ENCODE results near the gene ZDHHC22. TPM values are rescaled to one million over a fixed set of nuclear protein-coding genes. Genes with fewer than 3 reads are reported as not detected.

Gene ZDHHC22
- total RNA-seq, 1 experiment from 2014 or later = 11.3 TPM

DNA sequence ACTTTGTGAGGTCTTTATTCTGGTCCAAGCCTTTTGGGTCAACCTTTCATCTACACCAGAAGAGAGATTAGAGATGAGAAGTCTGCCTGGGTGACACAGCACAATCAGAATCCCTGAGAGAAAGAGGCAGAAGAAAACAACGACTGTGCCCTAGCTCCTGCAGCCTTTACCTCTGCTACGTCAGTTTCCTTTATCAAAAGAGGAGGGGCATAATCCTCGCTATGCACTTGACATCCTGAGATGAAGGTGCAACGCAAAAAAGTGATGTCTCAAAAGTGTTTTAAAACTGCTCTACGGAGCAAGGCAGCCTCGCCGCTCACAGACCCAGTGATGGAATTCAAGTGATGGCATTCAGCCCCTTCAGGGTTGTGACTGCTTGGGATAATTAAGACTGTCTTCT lies 21.7 kb downstream of the ZDHHC22 start:
- Histone ChIP-seq H2BK20ac (ENCODE audit: low read depth, low read length, poor library complexity, severe bottlenecking) (no peak overlapping the region), H3K23ac (ENCODE audit: insufficient read length, low read depth, low read length) (no peak overlapping the region), H3K9ac (ENCODE audit: extremely low read depth, insufficient read length, low read length) (no peak overlapping the region), H2BK15ac (ENCODE audit: low read depth, low read length) (no peak overlapping the region), H3K79me1 (ENCODE audit: insufficient read depth, low read depth, low read length, poor library complexity, severe bottlenecking) (no peaks in the 10 kb centered on the region), H3K18ac (ENCODE audit: insufficient read length, low read depth, low read length) (no peak overlapping the region), H2AK5ac (ENCODE audit: insufficient read length, low read length) (no peak overlapping the region), H4K20me1 (ENCODE audit: control insufficient read depth, insufficient read depth, insufficient read length) (no peaks in the 10 kb centered on the region), H3K4me2 (ENCODE audit: insufficient read depth, insufficient read length, low read length) (no peak overlapping the region), H2AFZ (ENCODE audit: low read length) (no peak overlapping the region), H3K4me1 (ENCODE audit: insufficient read depth, low read length) (peaks cover 18% of the 10 kb centered on the region; the same call in 1 of the 2 replicates), H2BK12ac (ENCODE audit: insufficient read length, low read depth, low read length) (no peak overlapping the region), H3K4ac (ENCODE audit: low read depth, low read length) (no peak overlapping the region), H3K79me2 (ENCODE audit: insufficient read depth, low read length) (no peaks in the 10 kb centered on the region), H3K27me3 (ENCODE audit: insufficient read depth, low read length) (no peaks in the 10 kb centered on the region), H3K23me2 (ENCODE audit: insufficient read length, low read depth, low read length, poor library complexity, severe bottlenecking) (peaks cover 8% of the 10 kb centered on the region), H2BK120ac (ENCODE audit: low read depth, low read length, poor library complexity, severe bottlenecking) (no peak overlapping the region), H3K27ac (ENCODE audit: insufficient read length, low read depth, low read length) (no peak overlapping the region), H3K56ac (ENCODE audit: insufficient read length, low read depth, low read length) (no peak overlapping the region), H3T11ph (ENCODE audit: low read length) (no peak overlapping the region), H4K8ac (replicated peaks; ENCODE audit: insufficient read length, low read depth, low read length) (no peak overlapping the region), H3K14ac (ENCODE audit: insufficient read depth, low read length) (no peak overlapping the region), H3K9me3 (ENCODE audit: control insufficient read depth, low read depth, low read length) (no peaks in the 10 kb centered on the region), H4K5ac (ENCODE audit: insufficient read length, low read depth, low read length) (no peak overlapping the region), H4K91ac (ENCODE audit: insufficient read length, low read depth, low read length) (no peak overlapping the region), H2BK5ac (ENCODE audit: insufficient read length, low read length) (no peak overlapping the region)
- H3K4me3 Mint-ChIP-seq = no peak overlapping the region
- H3K27me3 Mint-ChIP-seq (ENCODE audit: low read depth) = peaks cover 7% of the 10 kb centered on the region
- peaks cover 38 to 41% of the 10 kb centered on the region in 2 experiments for H3K4me1 Mint-ChIP-seq
- H3K27ac Mint-ChIP-seq = no peak overlapping the region
- TF ChIP-seq, protein P1, sequence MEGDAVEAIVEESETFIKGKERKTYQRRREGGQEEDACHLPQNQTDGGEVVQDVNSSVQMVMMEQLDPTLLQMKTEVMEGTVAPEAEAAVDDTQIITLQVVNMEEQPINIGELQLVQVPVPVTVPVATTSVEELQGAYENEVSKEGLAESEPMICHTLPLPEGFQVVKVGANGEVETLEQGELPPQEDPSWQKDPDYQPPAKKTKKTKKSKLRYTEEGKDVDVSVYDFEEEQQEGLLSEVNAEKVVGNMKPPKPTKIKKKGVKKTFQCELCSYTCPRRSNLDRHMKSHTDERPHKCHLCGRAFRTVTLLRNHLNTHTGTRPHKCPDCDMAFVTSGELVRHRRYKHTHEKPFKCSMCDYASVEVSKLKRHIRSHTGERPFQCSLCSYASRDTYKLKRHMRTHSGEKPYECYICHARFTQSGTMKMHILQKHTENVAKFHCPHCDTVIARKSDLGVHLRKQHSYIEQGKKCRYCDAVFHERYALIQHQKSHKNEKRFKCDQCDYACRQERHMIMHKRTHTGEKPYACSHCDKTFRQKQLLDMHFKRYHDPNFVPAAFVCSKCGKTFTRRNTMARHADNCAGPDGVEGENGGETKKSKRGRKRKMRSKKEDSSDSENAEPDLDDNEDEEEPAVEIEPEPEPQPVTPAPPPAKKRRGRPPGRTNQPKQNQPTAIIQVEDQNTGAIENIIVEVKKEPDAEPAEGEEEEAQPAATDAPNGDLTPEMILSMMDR (conservative IDR thresholded peaks at IDR 0.05) = no peak
- no CpG with 5 or more reads among the region's 7 CpGs for WGBS (ENCODE audit: extremely low coverage, insufficient read length, low lambda C conversion rate)
- peaks cover 7 to 36% (median 14%) of the 10 kb centered on the region in 3 experiments; a peak in 6 of 7 replicates for H3K36me3 Mint-ChIP-seq (ENCODE audit: insufficient read depth in 1 of 3, low read depth in 3 of 3)
- H3K9me3 Mint-ChIP-seq = no peaks in the 10 kb centered on the region; a peak in 2 of 5 replicates
- DNase-seq = no peak

All from H9 (cell line).